HCT116 (cell line): Measurements from ENCODE around the gene EEFSEC. TPM values are rescaled to one million over a fixed set of nuclear protein-coding genes. Genes with fewer than 3 reads are reported as not detected.

Experiments used
- ATAC-seq: fragments of 200-7000 bp; cut with Tn5 transposase; 2 replicates; pipeline ENCODE4 v1.9.1; 2020; ENCODE audit warnings: mild to moderate bottlenecking, moderate library complexity
- BruUV-seq: library from RNA; stranded (reverse); fragments of 400-500 nt; replicated peaks from 2 replicates; lab custom pipeline; 2021; lab: Mats Ljungman, UMichigan
- CTCF ChIA-PET: fragments of 300-600 bp; sonication (Branson Sonifier 250); formaldehyde crosslinking; loops from one replicate; lab custom pipeline; 2021; ENCODE audit warnings: antibody characterized with exemption; lab: Charles Lee
- POLR2A ChIA-PET: fragments of 300-600, 350-600 bp; sonication (Branson Sonifier 250); formaldehyde crosslinking; loops from one replicate; lab custom pipeline; 2021; ENCODE audit warnings: antibody characterized with exemption; lab: Charles Lee
- RAD21 ChIA-PET, 2 experiments: fragments of 300-600 bp; sonication (Branson Sonifier 250); formaldehyde crosslinking; loops; one replicate each; lab custom pipeline; 2023; ENCODE audit warnings: low total read pairs in 2 of 2; ENCODE audit not compliant: uncharacterized antibody in 2 of 2, unreplicated experiment in 2 of 2, low non-redundant PET in 1 of 2; lab: Charles Lee
- DNase-seq: peaks from one replicate; pipeline ENCODE4 v3.0.0-alpha.2; 2010; ENCODE audit warnings: low read depth, low spot score
- H2AFZ ChIP-seq: fragments of 200-600 bp; shearing (Covaris generic), sonication (generic); 2 replicates; pipeline ENCODE4 v1.6.1; 2017; ENCODE audit warnings: low read depth, mixed run types, mixed read lengths, antibody characterized with exemption, low read length; ENCODE audit not compliant: poor library complexity, severe bottlenecking
- H3K27ac ChIP-seq: 2 replicates; pipeline ENCODE4 v1.5.1; 2012; ENCODE audit warnings: low read depth, low read length
- H3K27me3 ChIP-seq: fragments of 200-600 bp; sonication (generic); 2 replicates; pipeline ENCODE4 v1.6.1; 2016; ENCODE audit warnings: mixed run types, low read length, mixed read lengths; ENCODE audit not compliant: insufficient read depth
- H3K36me3 ChIP-seq, 2 experiments: fragments of 200-500 bp in 1 of 2; fragments of 200-600 bp in 1 of 2; sonication (Bioruptor generic) in 1 of 2; sonication (generic) in 1 of 2; 2 replicates each; pipeline versions ENCODE4 v1.5.1 to v1.6.1; 2014 to 2016; ENCODE audit warnings: low read length in 2 of 2, inconsistent platforms in 1 of 2, mixed read lengths in 1 of 2, mixed run types in 1 of 2; ENCODE audit not compliant: insufficient read depth in 2 of 2, control insufficient read depth in 1 of 2
- H3K4me1 ChIP-seq, 2 experiments: fragments of 200-600 bp in 1 of 2; sonication (generic) in 1 of 2; 2 replicates each; pipeline versions ENCODE4 v1.5.1 to v1.6.1; 2012 to 2017; ENCODE audit warnings: low read length in 2 of 2, inconsistent platforms in 1 of 2, mild to moderate bottlenecking in 1 of 2, mixed read lengths in 1 of 2, mixed run types in 1 of 2, moderate library complexity in 1 of 2; ENCODE audit not compliant: insufficient read depth in 2 of 2, control insufficient read depth in 1 of 2
- H3K4me2 ChIP-seq: fragments of 200-600 bp; sonication (generic); 2 replicates; pipeline ENCODE4 v1.6.1; 2017; ENCODE audit warnings: mixed run types, low read length, mixed read lengths
- H3K4me3 ChIP-seq, 2 experiments: fragments of 200-600 bp in 1 of 2; sonication (generic) in 1 of 2; replicated peaks in 1 of 2; 2 replicates each; pipeline ENCODE4 v1.5.1; 2011 to 2016; ENCODE audit warnings: low read length in 2 of 2, control low read depth in 1 of 2, low read depth in 1 of 2, mild to moderate bottlenecking in 1 of 2, mixed read lengths in 1 of 2, mixed run types in 1 of 2
- H3K79me2 ChIP-seq: fragments of 200-600 bp; sonication (generic); 2 replicates; pipeline ENCODE4 v1.6.1; 2017; ENCODE audit warnings: mild to moderate bottlenecking, mixed run types, low read length, moderate library complexity, mixed read lengths; ENCODE audit not compliant: insufficient read depth
- H3K9ac ChIP-seq: fragments of 200-600 bp; sonication (generic); 2 replicates; pipeline ENCODE4 v1.6.1; 2016; ENCODE audit warnings: low read length, mixed read lengths
- H3K9me2 ChIP-seq: fragments of 200-600 bp; sonication (generic), shearing (Covaris generic); 2 replicates; pipeline ENCODE4 v1.6.1; 2017; ENCODE audit warnings: mixed run types, mild to moderate bottlenecking, moderate library complexity; ENCODE audit not compliant: insufficient read depth
- H3K9me3 ChIP-seq, 2 experiments: fragments of 200-500 bp in 1 of 2; fragments of 200-600 bp in 1 of 2; sonication (Bioruptor generic) in 1 of 2; sonication (generic) in 1 of 2; 2 replicates each; pipeline ENCODE4 v1.6.1; 2014 to 2017; ENCODE audit warnings: low read length in 2 of 2, mixed read lengths in 2 of 2, inconsistent platforms in 1 of 2, low read depth in 1 of 2, mild to moderate bottlenecking in 1 of 2, mixed run types in 1 of 2, moderate library complexity in 1 of 2; ENCODE audit not compliant: control insufficient read depth in 1 of 2, insufficient read depth in 1 of 2
- H4K20me1 ChIP-seq: fragments of 200-600 bp; sonication (generic), shearing (Covaris generic); 2 replicates; pipeline ENCODE4 v1.6.1; 2017; ENCODE audit warnings: mixed run types, mild to moderate bottlenecking, moderate library complexity; ENCODE audit not compliant: insufficient read depth
- ATF3 ChIP-seq: IDR thresholded peaks from 2 replicates; pipeline ENCODE4 v1.6.1; 2012
- CBX3 ChIP-seq: IDR thresholded peaks from 2 replicates; pipeline ENCODE4 v1.6.1; 2012; ENCODE audit warnings: low read depth
- CEBPB ChIP-seq: IDR thresholded peaks from 2 replicates; pipeline ENCODE4 v1.6.1; 2012; ENCODE audit warnings: low read depth
- EGR1 ChIP-seq: IDR thresholded peaks from 2 replicates; pipeline ENCODE4 v1.6.1; 2012; ENCODE audit warnings: low read depth
- EZH2 ChIP-seq: fragments of 200-600 bp; sonication (generic); IDR thresholded peaks from 2 replicates; pipeline ENCODE4 v1.6.1; 2017; ENCODE audit warnings: antibody characterized with exemption, mixed run types
- EZH2phosphoT487 ChIP-seq: fragments of 200-600 bp; IDR thresholded peaks from 2 replicates; pipeline ENCODE4 v1.6.1; 2018; ENCODE audit warnings: antibody characterized with exemption, borderline replicate concordance
- FOSL1 ChIP-seq: IDR thresholded peaks from 2 replicates; pipeline ENCODE4 v1.6.1; 2012; ENCODE audit warnings: low read depth
- MAX ChIP-seq: IDR thresholded peaks from 2 replicates; pipeline ENCODE4 v1.6.1; 2012
- POLR2A ChIP-seq: IDR thresholded peaks from 2 replicates; pipeline ENCODE4 v1.7.0; 2011; ENCODE audit warnings: borderline replicate concordance; ENCODE audit not compliant: insufficient read depth, insufficient read length; ENCODE audit errors: extremely low read depth
- POLR2AphosphoS5 ChIP-seq: IDR thresholded peaks from 2 replicates; pipeline ENCODE4 v1.6.1; 2011; ENCODE audit warnings: mild to moderate bottlenecking, low read depth, low read length, moderate library complexity
- RAD21 ChIP-seq: IDR thresholded peaks from 2 replicates; pipeline ENCODE4 v1.6.1; 2012; ENCODE audit warnings: low read depth, mild to moderate bottlenecking
- SP1 ChIP-seq: IDR thresholded peaks from 2 replicates; pipeline ENCODE4 v1.6.1; 2012; ENCODE audit warnings: low read depth
- SRF ChIP-seq: IDR thresholded peaks from 2 replicates; pipeline ENCODE4 v1.6.1; 2012; ENCODE audit warnings: low read depth
- YY1 ChIP-seq: IDR thresholded peaks from 2 replicates; pipeline ENCODE4 v1.6.1; 2011; ENCODE audit warnings: low read length, low read depth, moderate library complexity, mild to moderate bottlenecking; ENCODE audit not compliant: insufficient replicate concordance; ENCODE audit errors: extremely low read depth
- ZNF274 ChIP-seq: fragments of 200-500 bp; sonication (Bioruptor generic); IDR thresholded peaks from 2 replicates; pipeline ENCODE4 v1.6.1; 2014; ENCODE audit warnings: mild to moderate bottlenecking, low read depth, low read length, inconsistent platforms
- intact Hi-C: fragments of 100-400 bp; cut with micrococcal nuclease; formaldehyde crosslinking; loops from 2 replicates; pipeline ENCODE4 v1.10.0; 2022
- total RNA-seq: library from RNA; stranded (reverse); gene quantifications from one replicate; pipeline ENCODE4 v1.2.1, GENCODE V29; 2021; ENCODE audit not compliant: unreplicated experiment
- TF ChIP-seq, protein P1 (sequence below), 3 experiments: fragments of 200-600 bp in 1 of 3; sonication (generic) in 1 of 3; IDR thresholded peaks in 2 of 3; conservative IDR thresholded peaks in 1 of 3; 2 replicates each; pipeline ENCODE4 v1.5.1; 2012 to 2017; ENCODE audit warnings: low read depth in 2 of 3, low read length in 2 of 3, antibody characterized with exemption in 1 of 3, borderline replicate concordance in 1 of 3, control low read depth in 1 of 3, mild to moderate bottlenecking in 1 of 3, mixed read lengths in 1 of 3, mixed run types in 1 of 3, moderate library complexity in 1 of 3; ENCODE audit not compliant: insufficient read depth in 1 of 3
- TF ChIP-seq, protein P2 (sequence below): IDR thresholded peaks from 2 replicates; pipeline ENCODE4 v1.6.1; 2012; ENCODE audit warnings: low read depth
- TF ChIP-seq, protein P3 (sequence below): IDR thresholded peaks from 2 replicates; pipeline ENCODE4 v1.6.1; 2011; ENCODE audit warnings: mild to moderate bottlenecking, low read length, moderate library complexity; ENCODE audit not compliant: insufficient replicate concordance; ENCODE audit errors: extremely low read depth

Gene EEFSEC
- total RNA-seq, 1 experiment from 2014 or later: 16.1 TPM

GRCh38 chr3:128423525-128424147 is 270.4 kb downstream of the EEFSEC start:
- Histone ChIP-seq H3K9me3 (peaks cover 0 to 11% of the 10 kb centered on the region in 2 experiments; a peak in 1 of 4 replicates), H3K4me3 (no peak overlapping the region), H2AFZ (no peak overlapping the region), H3K4me2 (peak overlapping the region; percentile 80), H3K36me3 (no peaks in the 10 kb centered on the region), H3K27me3 (peaks cover 13% of the 10 kb centered on the region), H3K27ac (peak overlapping the region; percentile 42; the same call in 1 of the 2 replicates), H3K9ac (no peak overlapping the region), H3K9me2 (no peaks in the 10 kb centered on the region), H3K4me1 (peaks cover 45 to 67% of the 10 kb centered on the region in 2 experiments), H3K79me2 (no peaks in the 10 kb centered on the region), H4K20me1 (no peaks in the 10 kb centered on the region)
- CTCF ChIA-PET: interaction anchor here (3.4 kb wide), 1 partner anchor 161 kb away, joined by 18 read pairs; no protein-coding TSS in a partner anchor
- intact Hi-C loops: loop anchor here (10.0 kb wide), 1 partner anchor 199 kb away; no protein-coding TSS in a partner anchor
- no peak for TF ChIP-seq EGR1
- no peak for TF ChIP-seq EZH2phosphoT487
- no peak for TF ChIP-seq ZNF274
- TF ChIP-seq MAX: no peak
- TF ChIP-seq, protein P1, sequence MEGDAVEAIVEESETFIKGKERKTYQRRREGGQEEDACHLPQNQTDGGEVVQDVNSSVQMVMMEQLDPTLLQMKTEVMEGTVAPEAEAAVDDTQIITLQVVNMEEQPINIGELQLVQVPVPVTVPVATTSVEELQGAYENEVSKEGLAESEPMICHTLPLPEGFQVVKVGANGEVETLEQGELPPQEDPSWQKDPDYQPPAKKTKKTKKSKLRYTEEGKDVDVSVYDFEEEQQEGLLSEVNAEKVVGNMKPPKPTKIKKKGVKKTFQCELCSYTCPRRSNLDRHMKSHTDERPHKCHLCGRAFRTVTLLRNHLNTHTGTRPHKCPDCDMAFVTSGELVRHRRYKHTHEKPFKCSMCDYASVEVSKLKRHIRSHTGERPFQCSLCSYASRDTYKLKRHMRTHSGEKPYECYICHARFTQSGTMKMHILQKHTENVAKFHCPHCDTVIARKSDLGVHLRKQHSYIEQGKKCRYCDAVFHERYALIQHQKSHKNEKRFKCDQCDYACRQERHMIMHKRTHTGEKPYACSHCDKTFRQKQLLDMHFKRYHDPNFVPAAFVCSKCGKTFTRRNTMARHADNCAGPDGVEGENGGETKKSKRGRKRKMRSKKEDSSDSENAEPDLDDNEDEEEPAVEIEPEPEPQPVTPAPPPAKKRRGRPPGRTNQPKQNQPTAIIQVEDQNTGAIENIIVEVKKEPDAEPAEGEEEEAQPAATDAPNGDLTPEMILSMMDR (IDR thresholded peaks at IDR 0.05 in 2 of 3, conservative IDR thresholded peaks at IDR 0.05 in 1 of 3; ENCODE audit: borderline replicate concordance in 1 of 3, insufficient read depth in 1 of 3, low read depth in 2 of 3, low read length in 2 of 3): no peak
- no peak for TF ChIP-seq CBX3
- no peak for TF ChIP-seq CEBPB
- TF ChIP-seq POLR2AphosphoS5: no peak
- TF ChIP-seq ATF3: no peak
- no peak for TF ChIP-seq SP1
- TF ChIP-seq YY1: no peak
- TF ChIP-seq, protein P2, sequence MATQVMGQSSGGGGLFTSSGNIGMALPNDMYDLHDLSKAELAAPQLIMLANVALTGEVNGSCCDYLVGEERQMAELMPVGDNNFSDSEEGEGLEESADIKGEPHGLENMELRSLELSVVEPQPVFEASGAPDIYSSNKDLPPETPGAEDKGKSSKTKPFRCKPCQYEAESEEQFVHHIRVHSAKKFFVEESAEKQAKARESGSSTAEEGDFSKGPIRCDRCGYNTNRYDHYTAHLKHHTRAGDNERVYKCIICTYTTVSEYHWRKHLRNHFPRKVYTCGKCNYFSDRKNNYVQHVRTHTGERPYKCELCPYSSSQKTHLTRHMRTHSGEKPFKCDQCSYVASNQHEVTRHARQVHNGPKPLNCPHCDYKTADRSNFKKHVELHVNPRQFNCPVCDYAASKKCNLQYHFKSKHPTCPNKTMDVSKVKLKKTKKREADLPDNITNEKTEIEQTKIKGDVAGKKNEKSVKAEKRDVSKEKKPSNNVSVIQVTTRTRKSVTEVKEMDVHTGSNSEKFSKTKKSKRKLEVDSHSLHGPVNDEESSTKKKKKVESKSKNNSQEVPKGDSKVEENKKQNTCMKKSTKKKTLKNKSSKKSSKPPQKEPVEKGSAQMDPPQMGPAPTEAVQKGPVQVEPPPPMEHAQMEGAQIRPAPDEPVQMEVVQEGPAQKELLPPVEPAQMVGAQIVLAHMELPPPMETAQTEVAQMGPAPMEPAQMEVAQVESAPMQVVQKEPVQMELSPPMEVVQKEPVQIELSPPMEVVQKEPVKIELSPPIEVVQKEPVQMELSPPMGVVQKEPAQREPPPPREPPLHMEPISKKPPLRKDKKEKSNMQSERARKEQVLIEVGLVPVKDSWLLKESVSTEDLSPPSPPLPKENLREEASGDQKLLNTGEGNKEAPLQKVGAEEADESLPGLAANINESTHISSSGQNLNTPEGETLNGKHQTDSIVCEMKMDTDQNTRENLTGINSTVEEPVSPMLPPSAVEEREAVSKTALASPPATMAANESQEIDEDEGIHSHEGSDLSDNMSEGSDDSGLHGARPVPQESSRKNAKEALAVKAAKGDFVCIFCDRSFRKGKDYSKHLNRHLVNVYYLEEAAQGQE: no peak
- TF ChIP-seq POLR2A: no peak
- no peak for TF ChIP-seq EZH2
- TF ChIP-seq, protein P3, sequence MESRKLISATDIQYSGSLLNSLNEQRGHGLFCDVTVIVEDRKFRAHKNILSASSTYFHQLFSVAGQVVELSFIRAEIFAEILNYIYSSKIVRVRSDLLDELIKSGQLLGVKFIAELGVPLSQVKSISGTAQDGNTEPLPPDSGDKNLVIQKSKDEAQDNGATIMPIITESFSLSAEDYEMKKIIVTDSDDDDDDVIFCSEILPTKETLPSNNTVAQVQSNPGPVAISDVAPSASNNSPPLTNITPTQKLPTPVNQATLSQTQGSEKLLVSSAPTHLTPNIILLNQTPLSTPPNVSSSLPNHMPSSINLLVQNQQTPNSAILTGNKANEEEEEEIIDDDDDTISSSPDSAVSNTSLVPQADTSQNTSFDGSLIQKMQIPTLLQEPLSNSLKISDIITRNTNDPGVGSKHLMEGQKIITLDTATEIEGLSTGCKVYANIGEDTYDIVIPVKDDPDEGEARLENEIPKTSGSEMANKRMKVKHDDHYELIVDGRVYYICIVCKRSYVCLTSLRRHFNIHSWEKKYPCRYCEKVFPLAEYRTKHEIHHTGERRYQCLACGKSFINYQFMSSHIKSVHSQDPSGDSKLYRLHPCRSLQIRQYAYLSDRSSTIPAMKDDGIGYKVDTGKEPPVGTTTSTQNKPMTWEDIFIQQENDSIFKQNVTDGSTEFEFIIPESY: no peak
- TF ChIP-seq SRF: no peak
- no peak for TF ChIP-seq FOSL1
- no peak for TF ChIP-seq RAD21
- RAD21 ChIA-PET: no interaction called here
- POLR2A ChIA-PET: no interaction called here
- ATAC-seq: no peak
- BruUV-seq: no TSS peak
- no peak for DNase-seq
